SK-N-MC (cell line): ENCODE measurements around the gene RER1.

Experiments
- EZH2 ChIP-seq: fragments of 200-600 bp; sonication (generic); IDR thresholded peaks from one replicate; pipeline ENCODE4 v1.6.1; 2017; ENCODE audit warnings: antibody characterized with exemption
- FOXP2 ChIP-seq: optimal IDR thresholded peaks from 2 replicates; pipeline ENCODE3; 2011; ENCODE audit warnings: mild to moderate bottlenecking, moderate library complexity; ENCODE audit not compliant: insufficient read depth; ENCODE audit errors: extremely low read length, control extremely low read depth
- POLR2AphosphoS5 ChIP-seq: IDR thresholded peaks from 2 replicates; pipeline ENCODE4 v1.6.1; 2012; ENCODE audit warnings: mild to moderate bottlenecking, low read depth, low read length, borderline replicate concordance

- TF ChIP-seq EZH2, result no peak
- TF ChIP-seq POLR2AphosphoS5, result no peak
- no peak for TF ChIP-seq FOXP2
Observed at GRCh38 chr1:2408859-2409276, 17.2 kb downstream of the RER1 start.
